GM12873 (cell line): Measurements from ENCODE around the gene RIPK3.

Experiments used
- TF ChIP-seq, protein P1 (sequence below): IDR thresholded peaks from 2 replicates; pipeline ENCODE4 v1.5.1; 2012; ENCODE audit warnings: low read depth, mild to moderate bottlenecking, moderate library complexity, low read length, control low read depth; ENCODE audit not compliant: insufficient read depth; ENCODE audit errors: missing control alignments

RIPK3 gene

DNA sequence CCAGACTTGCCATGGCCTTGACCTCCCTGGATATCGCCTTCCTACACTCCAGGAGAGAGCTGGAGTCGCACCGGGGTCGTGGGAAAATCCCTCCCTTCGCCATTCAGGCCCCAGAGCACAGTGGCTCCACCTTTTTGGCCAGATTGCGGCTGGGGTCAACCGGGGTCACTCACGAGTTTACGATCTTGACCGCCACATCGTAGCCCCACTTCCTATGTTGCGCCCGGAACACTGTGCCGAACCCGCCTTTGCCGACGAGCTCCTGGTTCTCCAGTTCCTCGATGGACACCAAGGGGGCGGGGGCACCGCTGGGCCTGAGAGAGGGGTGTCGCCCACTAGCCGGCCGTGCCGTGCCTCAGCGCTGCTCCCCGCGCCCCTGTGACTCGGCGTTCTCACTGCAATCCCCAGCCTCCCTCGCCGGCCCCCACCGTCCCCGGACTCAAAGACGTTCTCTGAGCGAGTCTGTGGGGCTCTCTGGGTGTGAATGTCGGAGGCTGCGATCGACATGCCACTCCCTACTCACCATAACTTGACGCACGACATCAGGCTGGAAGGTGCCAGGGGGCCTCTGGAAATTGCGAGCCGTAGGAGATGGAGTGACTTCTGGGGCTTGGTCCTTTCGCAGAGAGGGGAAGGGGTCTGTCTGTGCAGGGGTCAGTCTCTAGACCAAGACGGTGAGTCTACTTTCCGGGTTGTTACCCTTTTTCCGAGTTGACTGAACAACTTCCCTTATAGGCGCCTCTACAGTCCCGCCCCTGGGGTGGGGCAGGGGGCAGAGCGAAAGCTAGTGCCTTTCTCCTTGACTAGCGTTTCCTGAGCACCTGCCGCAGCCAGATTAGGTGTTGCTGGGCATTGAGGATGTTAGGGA lies at the start of gene RIPK3:
Gene RIPK3, minus strand, starts transcription at position 708 of the 868 bp plus-strand sequence. Its CDS starts 165 bp downstream, at position 543.
- TF ChIP-seq, protein P1, sequence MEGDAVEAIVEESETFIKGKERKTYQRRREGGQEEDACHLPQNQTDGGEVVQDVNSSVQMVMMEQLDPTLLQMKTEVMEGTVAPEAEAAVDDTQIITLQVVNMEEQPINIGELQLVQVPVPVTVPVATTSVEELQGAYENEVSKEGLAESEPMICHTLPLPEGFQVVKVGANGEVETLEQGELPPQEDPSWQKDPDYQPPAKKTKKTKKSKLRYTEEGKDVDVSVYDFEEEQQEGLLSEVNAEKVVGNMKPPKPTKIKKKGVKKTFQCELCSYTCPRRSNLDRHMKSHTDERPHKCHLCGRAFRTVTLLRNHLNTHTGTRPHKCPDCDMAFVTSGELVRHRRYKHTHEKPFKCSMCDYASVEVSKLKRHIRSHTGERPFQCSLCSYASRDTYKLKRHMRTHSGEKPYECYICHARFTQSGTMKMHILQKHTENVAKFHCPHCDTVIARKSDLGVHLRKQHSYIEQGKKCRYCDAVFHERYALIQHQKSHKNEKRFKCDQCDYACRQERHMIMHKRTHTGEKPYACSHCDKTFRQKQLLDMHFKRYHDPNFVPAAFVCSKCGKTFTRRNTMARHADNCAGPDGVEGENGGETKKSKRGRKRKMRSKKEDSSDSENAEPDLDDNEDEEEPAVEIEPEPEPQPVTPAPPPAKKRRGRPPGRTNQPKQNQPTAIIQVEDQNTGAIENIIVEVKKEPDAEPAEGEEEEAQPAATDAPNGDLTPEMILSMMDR, result no peak

DNA sequence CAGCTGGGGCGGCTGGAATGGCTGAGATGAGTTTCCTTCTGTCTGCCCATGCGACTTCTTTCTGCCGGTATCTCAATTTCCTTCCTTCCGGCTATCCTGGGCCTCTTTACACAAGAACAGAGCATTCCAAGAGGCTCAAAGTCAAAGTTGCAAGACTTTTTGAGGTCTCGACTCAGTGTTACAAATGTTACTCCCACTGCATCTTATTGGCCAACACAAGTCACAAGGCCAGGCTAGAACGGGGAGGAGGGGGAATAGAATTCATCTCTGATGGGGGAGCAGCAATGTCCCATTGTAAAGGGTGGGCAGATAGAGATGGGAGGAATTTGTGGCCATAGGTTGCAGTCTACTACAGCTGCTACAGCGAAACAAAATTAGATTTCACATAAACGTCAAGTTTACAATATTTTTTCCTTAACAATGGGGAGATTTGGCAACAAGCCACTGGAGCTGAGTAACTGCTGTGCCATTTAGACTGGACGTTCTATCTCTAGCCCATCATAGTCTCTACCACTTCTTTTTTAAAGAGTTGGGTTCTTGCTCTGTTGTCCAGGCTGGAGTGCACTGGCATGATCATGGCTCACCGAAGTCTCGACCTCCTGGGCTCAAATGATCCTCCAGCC lies 49.5 kb upstream of the RIPK3 start:
- TF ChIP-seq, protein P1, result no peak

DNA sequence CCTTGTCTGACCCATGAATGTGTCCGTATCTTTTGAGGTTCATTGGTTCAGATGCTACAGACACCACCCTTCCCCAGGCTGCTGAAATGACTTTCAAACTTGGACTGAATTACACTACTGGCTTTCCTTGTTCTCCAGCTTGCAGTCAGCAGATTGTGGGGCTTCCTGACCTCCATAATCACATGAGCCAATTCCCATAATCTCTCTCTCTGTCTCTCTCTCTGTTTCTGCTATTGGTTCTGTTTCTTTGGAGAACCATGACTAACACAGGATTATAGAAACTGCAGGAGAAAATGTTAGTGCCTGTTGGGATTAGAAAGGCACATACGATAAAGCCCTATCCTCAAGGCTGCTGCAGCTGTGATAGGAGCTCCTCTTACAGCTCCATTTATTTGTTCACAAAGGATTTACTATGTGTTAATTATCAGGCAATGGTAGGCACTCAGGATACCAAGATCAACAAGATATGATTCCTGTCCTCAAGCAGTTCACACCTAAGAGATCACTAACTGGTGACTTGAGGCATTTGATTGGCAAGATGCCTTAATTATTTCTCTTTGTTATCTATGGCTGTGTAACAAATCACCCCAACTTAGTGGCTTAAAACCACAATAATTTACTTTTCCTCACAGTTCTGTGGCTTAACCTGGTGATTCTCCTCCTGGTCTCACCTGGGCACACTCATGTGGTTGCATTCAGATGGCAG lies 48.8 kb upstream of the RIPK3 start:
- TF ChIP-seq, protein P1, result no peak

DNA sequence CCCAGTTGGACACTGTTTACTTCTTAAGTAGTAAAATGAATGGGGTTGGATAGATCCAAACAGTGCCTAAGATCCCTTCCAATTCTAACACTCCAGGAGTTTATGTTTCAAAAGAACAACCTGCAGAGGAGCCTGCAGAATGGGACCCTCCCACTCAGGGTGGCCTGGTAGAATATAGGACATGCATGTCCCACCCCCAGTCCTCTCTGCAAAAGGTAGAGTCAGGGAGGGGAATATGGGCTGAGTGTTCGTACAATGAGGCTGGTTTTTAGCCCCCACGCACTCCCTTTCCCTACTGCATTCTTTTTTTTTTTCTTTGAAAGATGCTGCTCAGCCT lies 47.2 kb upstream of the RIPK3 start:
- TF ChIP-seq, protein P1, result no peak

DNA sequence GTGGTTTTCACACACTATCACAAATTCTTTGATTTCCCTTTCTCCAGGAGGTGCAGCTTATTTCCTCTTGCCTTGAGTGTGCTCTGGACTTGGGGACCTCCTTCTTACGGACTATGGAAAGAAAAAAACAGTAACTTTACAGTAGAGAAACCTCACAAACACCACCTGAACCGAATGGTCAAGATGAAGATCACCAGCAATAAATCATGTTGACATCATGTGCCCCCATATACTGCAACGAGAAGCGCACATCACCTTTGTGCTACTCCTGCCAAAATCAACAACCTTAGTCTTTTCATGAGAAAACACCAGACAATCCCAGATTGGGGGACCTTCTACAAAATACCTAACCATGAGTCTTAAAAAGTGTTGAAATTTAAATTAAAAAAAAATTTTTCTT lies 45.7 kb upstream of the RIPK3 start:
- TF ChIP-seq, protein P1, result no peak

DNA sequence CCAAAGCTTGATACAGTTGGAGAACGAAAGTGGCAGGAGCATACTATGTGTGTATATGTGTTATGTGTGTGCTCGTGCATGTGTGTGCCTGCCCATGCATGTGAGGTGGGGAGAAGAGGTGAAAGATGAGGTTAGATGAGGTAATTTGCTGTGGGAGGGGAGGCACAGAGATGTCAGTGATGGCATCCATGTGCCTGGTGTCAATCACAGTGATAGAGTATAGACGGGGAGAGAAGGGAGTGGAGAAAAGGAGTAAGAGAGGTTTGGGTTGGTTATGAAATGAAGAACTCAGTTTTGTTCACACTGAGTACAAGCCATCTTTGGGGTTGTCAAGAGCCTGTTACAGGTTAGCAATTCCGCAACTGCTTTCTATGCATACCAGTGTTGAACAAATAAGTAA lies 44.4 kb upstream of the RIPK3 start:
- TF ChIP-seq, protein P1, result no peak

DNA sequence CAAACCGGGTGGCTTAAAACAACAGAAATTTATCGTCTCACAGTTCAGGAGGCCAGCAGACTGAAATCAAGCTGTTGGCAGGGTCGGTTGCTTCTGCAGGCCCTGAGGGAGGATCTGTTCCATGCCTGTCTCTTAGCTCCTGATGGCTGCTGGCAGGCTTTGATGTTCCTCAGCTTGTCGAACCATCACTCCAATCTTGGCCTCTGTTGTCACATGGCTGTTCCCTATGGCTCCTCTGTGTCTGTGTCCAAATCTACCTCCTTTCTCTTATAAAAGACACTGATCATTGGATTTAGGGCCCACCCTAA lies 42.2 kb upstream of the RIPK3 start:
- TF ChIP-seq, protein P1, result no peak
